ENCODE measurements around the gene FAM25G. TPM values are rescaled to one million over a fixed set of nuclear protein-coding genes. Genes with fewer than 3 reads are reported as not detected.
"Not testable (repeated sequence)": the region's sequence is repeated elsewhere in the genome, so short reads cannot be mapped to it uniquely, and the experiment has no call there.

Gene FAM25G
- total and polyA plus RNA-seq, 8 donors: not detected

GRCh38 chr10:47480133-47480532 is 11.4 kb downstream of the FAM25G start:
- H3K27me3 ChIP-seq; H3K36me3 ChIP-seq; H3K27ac ChIP-seq; H3K9me3 ChIP-seq; intact Hi-C loops (cut with DNase I); H3K4me1 ChIP-seq; H3K4me3 ChIP-seq; FAIRE-seq; DNase-seq: not testable (repeated sequence)
- no CpG with 5 or more reads among the region's 3 CpGs for WGBS, 2 donors
- peak in 1 of 4 donors; percentile 21 for ATAC-seq

DNA sequence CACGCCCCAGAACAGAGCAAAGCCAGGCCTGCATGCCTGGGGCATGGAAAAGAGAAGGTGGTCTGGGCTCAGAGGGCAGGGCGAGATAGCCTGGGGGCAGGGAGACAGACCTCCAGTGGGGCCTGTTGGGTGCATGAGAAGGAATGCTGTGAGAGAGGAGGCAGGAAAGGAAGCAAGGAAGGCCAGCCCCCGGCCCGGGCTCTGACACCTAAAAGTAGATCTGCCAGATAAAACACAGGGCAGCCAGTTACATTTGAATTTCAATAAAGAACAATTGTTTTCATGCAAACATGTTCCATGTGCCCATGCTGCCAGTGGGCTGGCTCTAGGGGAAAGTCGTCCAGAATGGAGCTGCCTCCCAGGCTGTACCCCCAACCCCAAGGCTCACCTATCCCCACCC is 13.4 kb downstream of the FAM25G start:
- FAIRE-seq; intact Hi-C loops (cut with DNase I); H3K36me3 ChIP-seq; H3K27ac ChIP-seq; H3K4me1 ChIP-seq; ATAC-seq; H3K27me3 ChIP-seq; H3K9me3 ChIP-seq; DNase-seq; H3K4me3 ChIP-seq: not testable (repeated sequence)
- 52 to 70% methylated on average over 2 to 3 of the region's 5 CpGs for WGBS, 2 donors

GRCh38 chr10:47477078-47477477 is 14.4 kb downstream of the FAM25G start:
- H3K36me3 ChIP-seq; H3K27me3 ChIP-seq; H3K9me3 ChIP-seq; ATAC-seq; intact Hi-C loops (cut with DNase I); H3K4me1 ChIP-seq; DNase-seq; H3K4me3 ChIP-seq; H3K27ac ChIP-seq; FAIRE-seq: not testable (repeated sequence)
- 82 to 95% methylated on average over 6 to 9 of the region's 11 CpGs for WGBS, 2 donors

DNA sequence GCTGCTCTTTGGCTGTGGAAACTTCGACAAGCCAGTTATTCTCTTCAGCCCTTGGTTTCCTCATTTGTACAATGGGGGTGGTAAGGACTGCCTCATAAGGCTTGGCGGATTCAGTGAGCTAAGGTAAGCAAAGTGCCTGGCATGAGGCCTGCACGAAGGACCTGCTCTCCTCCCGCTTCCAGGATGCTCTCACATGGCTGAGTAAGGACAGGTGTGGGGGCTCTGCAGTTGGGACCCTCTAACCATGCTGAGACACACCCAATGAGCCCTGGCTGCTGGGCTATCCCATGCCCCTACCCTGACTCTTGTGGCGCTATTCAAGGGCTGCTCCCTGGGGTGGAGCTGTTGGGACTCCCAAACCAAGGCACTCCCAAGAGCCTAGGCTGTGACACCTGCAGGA is 16.4 kb downstream of the FAM25G start:
- H3K4me1 ChIP-seq; H3K36me3 ChIP-seq; H3K27ac ChIP-seq; FAIRE-seq; DNase-seq; H3K9me3 ChIP-seq; intact Hi-C loops (cut with DNase I); ATAC-seq; H3K27me3 ChIP-seq; H3K4me3 ChIP-seq: not testable (repeated sequence)
- WGBS, 2 donors: 80 to 87% methylated on average over 4 to 5 of the region's 5 CpGs

- H3K27ac ChIP-seq; FAIRE-seq; H3K9me3 ChIP-seq; ATAC-seq; H3K36me3 ChIP-seq; DNase-seq; intact Hi-C loops (cut with DNase I); H3K27me3 ChIP-seq; H3K4me1 ChIP-seq; H3K4me3 ChIP-seq: not testable (repeated sequence)
- no CpG with 5 or more reads among the region's 7 CpGs for WGBS, 2 donors
These were observed 18.0 kb downstream of the FAM25G start for GRCh38 chr10:47473516-47473915.

DNA sequence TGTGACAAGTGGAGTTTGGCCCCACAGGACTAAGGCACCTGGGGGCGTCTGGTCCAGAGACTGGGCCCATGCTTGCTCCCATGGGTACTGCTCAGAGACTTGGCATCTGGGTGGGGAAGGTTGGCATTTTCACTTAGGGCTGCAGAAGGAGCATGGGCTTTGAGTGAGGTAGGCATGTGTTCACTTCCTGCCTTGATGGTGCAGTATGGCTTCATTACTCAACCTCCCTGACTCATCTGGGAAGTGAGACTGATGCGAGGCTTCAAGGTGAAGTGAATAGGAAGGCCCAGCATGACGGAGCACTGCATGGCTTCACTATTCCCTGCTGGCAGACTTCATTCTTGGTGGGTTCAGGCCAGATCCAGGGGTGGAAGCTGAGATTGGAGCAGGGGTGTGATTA is 18.9 kb downstream of the FAM25G start:
- FAIRE-seq: not testable (repeated sequence)

DNA sequence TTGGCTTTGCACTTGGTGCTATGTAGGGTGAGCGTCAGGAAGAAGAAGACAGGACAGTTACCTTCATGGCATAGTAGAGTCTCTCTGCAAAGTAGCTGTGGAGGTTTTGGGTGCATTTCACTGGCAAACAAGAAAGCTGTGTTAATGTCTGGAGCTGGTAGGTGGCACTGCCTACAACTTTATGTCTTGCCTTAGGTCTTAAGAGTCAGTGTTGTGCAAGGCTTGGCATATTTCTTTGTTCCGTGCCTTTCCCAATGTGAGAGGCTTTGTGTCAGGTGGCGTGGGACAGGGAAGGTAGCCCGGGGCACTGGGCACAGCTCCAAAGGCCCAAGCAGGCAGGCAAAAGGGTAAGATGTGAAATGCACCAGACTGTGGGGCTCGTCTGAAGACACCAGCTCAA is 19.4 kb downstream of the FAM25G start:
- H3K27me3 ChIP-seq; H3K36me3 ChIP-seq; FAIRE-seq; H3K4me3 ChIP-seq; intact Hi-C loops (cut with DNase I); H3K27ac ChIP-seq; H3K4me1 ChIP-seq; H3K9me3 ChIP-seq; DNase-seq: not testable (repeated sequence)
- no CpG with 5 or more reads among the region's 5 CpGs for WGBS, 2 donors
- peak in 3 of 4 donors; percentile 64 to 75 (median 69) for ATAC-seq

More for the DNA sequence above, 18.9 kb downstream of the FAM25G start:
- H3K27ac ChIP-seq; DNase-seq; H3K4me1 ChIP-seq; H3K4me3 ChIP-seq; H3K27me3 ChIP-seq; H3K36me3 ChIP-seq; intact Hi-C loops (cut with DNase I); H3K9me3 ChIP-seq: not testable (repeated sequence)
- WGBS, 2 donors: 81% methylated on average over 1 of the region's 3 CpGs; no CpG with 5 or more reads in 1 of the 2 donors
- peak in 2 of 4 donors; percentile 16 to 24 for ATAC-seq

DNA sequence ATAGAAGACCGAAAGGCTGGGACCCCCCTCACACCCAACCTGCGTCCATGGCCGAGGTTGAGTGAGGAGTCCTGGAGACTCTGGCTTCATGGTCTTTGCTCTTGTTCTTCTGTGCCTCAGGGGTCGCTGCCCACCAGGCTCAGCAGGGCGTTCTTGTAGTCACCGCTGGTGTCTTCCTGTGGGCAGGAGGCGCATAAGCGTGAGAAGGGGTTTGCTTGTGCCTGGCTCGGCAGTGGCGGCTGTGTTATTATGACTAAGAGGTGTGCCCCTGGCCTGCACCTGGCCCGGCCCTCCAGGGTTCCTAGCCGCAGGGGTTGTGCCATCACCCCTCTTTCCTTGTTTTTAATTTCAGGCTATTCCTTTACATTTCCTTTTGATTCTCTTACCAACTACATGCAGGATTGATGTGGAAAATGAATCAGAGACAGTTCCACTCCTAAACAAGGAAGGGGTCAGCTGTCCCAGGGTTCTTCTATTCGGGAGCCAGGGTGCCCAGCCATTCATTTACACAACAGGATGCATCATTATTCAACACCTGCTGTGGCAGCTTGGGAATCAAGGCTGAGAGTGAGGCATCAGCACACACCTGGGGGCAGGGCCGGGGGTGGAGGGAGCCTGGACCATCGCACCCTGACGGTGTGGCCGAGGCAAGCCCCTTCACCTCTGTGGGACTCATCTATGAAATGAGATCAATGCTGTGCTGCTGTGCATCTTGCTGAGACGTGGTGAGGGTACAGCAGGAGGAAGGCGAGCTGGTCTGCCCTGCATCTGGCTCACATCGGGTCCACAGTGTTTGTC is 22.6 kb downstream of the FAM25G start:
- H3K4me1 ChIP-seq; H3K27ac ChIP-seq; intact Hi-C loops (cut with DNase I); H3K27me3 ChIP-seq; DNase-seq; FAIRE-seq; H3K9me3 ChIP-seq; ATAC-seq; H3K4me3 ChIP-seq; H3K36me3 ChIP-seq: not testable (repeated sequence)
- WGBS, 2 donors: 86 to 90% methylated on average over 14 to 15 of the region's 20 CpGs

DNA sequence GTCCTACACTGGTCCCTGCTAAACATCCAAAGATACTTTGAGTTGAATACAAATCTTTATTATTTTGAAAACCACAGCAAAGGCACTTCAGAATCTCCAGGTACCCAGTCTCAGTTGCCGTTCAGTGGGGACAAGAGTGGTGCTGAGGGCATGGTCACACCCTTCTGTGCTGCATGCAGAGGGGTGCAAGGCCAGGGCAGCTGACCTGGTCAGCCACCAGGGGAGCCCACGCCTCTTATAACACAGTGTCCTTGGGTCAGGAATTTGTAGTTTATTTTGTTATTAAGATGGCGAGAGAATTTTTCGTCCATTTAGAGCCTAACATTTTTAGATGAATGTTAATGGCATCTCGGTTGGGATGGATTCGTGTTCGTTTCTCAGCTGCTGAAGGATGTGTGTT is 23.5 kb downstream of the FAM25G start:
- ATAC-seq; H3K27me3 ChIP-seq; H3K4me3 ChIP-seq; FAIRE-seq; H3K27ac ChIP-seq; H3K9me3 ChIP-seq; H3K4me1 ChIP-seq; DNase-seq; intact Hi-C loops (cut with DNase I); H3K36me3 ChIP-seq: not testable (repeated sequence)
- WGBS, 2 donors: 75 to 82% methylated on average over 3 to 5 of the region's 7 CpGs

DNA sequence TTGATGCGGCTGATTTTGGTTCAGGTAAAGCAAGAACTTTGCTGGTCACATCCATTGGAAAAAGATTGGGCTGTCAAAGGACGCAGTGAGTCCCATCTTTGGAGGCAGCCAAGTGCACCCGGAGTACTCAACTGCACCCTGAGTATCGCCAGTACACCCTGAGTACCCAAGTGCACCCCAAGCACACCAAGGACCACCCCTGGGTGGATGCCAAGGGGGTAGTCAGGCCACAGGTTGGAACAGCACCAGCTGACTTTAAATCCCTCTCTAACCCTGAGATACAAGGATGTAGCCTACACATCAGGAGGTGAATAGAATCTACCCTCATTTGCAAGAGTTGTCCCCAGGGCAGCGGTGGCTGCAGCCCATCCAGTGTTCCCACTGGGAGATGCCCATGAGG is 24.0 kb downstream of the FAM25G start:
- H3K4me3 ChIP-seq; H3K27me3 ChIP-seq; DNase-seq; H3K36me3 ChIP-seq; H3K9me3 ChIP-seq; FAIRE-seq; H3K4me1 ChIP-seq; intact Hi-C loops (cut with DNase I); H3K27ac ChIP-seq; ATAC-seq: not testable (repeated sequence)
- 87 to 93% methylated on average over 4 to 5 of the region's 5 CpGs for whole genome bisulfite sequencing, 2 donors

- DNase-seq; H3K9me3 ChIP-seq; FAIRE-seq; H3K4me1 ChIP-seq; H3K4me3 ChIP-seq; H3K36me3 ChIP-seq; ATAC-seq; H3K27me3 ChIP-seq; H3K27ac ChIP-seq; intact Hi-C loops (cut with DNase I): not testable (repeated sequence)
- WGBS, 2 donors: 76 to 83% methylated on average over 12 to 14 of the region's 14 CpGs
These were observed 26.1 kb downstream of the FAM25G start for GRCh38 chr10:47465216-47465917.

Measured in pancreas (tissue), 10 donors.